Germinal center (tissue), 1 donor: ENCODE data around the gene GZF1.
A peak's percentile ranks its signal among the peaks of the same experiment; 100 is the strongest.

Experiments
- DNase-seq: peaks from one replicate; pipeline ENCODE4 v3.0.0; 2012; ENCODE audit warnings: mixed read lengths, low spot score

Gene GZF1

DNA sequence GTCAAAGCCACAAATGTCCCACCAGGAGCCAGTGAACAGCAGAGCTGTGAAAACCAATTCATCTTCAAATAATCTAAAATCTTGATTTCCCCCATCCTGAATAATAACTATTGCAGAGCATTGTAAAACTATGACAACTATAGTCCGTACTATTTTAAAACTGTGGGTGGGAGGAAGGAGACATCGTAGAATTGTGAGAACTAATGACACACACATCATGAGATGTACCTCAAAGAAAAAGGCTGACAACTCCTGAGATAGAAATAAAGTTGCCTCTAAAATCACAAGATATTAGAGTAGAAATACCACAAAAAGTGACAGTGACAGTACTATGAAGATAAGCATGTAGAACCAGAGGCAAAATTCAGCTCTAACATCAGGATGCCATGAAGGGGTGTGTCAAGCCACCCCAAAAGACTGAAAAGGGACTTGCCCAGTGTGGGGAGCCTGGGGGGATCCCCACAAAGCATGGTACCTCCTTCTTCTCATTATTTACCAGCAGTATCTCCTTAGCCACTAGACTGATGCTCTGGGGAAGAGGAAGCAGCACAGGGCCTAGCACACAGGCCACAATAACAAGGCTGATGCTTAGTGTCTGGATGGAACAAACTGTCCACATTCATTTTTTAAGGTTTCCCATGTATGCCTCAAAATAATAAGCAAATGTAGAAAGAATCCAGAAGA, 45.9 kb downstream of the GZF1 start:
- DNase-seq, result no peak

DNA sequence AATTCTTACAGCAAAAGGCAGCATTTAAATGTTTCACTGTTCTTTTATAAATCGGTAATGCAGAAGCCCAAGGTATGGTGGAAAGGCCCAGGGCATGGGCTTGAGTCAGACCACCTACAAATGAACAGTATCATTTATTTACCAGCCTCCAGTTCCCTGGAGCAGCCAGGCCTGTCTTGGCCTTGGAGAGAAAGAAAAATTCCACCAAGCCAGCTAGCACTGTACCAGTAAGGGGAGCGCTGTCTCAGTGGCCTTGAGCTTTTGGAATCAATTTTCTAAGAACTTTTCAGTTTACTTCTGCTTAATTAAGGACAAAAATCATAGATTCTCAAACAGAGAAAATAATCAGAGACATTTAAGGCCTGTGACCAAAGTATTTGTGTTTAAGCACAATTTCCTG, 47.0 kb downstream of the GZF1 start:
- no peak for DNase-seq

DNA sequence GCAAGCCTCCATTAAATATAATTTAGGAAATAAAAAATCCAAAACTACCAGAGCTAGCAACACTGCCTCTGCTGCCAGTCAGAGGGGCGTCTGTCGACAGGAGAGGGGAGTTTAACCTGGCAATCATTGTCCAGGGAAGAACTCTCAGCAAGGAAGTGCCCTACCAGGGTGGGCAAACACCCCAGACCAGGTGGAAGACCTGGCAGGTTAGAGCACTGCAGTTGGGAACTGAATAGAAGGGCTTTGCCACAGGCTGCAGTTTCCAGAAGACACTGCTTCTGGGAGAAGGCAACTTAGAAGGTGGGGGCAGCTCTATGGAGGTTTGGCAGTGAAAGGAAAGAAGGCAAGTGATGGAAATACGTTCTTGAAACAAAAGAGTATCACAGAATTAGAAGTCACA, 47.8 kb downstream of the GZF1 start:
- DNase-seq, result no peak

DNA sequence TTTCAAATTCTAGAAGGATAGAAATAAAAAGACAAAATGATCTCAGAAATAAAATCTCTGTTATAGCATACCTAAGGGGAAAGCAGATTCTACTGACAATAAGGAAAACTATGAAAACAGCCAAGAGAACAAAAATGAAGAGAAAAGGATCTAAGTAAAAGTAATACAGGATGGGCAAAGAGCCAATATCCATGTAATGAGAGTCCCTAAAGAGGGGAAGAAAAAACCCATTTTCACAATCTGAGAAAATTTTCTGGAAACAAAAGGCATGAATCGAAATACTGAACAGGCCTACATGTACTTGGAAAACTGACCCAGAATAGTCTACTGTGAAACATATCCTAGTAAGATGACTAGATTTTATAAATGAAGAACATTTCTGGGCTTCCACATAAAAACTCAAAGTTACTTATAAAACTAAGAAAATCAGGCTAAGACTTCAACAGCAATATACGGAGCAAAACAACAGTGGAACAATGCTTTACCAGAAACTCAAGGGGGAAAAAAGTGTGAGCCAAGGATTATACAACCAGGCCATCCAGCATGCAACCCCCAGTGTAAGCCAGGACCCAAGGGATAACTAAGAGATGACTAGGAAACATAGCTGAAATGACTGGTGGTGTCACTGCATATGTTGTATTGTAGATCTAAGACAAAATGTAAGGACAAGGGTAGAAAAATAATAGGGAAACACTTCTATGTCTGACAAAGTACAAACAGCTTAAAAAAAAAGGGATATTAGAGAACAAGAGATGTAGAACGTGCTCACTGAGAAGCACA, 49.1 kb downstream of the GZF1 start:
- DNase-seq, result no peak

DNA sequence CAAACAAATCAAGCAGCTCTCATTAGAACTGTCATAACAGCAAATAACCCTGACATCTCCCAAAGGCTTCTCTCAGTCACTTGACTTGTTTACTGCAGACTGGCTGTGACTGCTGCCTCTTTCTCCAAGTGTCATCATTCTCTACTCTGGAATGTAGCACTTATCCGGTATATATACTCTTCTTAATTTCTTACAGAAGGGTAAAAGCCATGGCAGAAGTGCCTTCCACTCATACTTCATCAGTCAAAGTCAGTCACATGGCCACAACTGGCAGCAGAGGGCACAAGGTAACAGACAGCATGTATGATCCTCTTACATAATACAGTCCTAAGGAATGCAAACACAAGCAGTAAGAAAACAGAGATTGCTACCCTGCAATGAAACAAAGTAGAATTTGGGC, 50.0 kb downstream of the GZF1 start:
- DNase-seq, result no peak

DNA sequence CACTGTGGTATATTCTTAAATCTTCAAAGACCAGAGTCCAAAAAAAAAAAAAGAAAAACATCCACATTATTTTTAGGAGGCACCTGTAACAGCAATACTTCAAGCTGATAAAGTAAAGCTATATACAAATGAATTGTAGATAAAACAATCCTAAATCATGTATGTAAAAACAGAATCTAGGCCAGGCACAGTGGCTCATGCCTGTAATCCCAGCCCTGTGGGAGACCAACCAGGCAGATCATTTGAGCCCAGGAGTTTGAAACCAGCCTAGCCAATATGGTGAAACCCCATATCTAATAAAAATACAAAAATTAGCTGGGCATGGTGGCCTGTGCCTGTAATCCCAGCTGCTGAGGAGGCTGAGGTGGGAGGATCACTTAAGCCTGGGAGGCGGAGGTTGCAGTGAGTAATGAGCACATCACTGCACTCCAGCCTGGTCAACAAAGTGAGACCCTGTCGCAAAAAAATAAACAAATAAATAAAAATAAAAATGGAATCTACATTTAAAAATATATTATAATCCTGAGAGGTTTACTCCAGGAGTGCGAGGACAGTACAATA, 52.0 kb downstream of the GZF1 start:
- DNase-seq, result no peak

DNA sequence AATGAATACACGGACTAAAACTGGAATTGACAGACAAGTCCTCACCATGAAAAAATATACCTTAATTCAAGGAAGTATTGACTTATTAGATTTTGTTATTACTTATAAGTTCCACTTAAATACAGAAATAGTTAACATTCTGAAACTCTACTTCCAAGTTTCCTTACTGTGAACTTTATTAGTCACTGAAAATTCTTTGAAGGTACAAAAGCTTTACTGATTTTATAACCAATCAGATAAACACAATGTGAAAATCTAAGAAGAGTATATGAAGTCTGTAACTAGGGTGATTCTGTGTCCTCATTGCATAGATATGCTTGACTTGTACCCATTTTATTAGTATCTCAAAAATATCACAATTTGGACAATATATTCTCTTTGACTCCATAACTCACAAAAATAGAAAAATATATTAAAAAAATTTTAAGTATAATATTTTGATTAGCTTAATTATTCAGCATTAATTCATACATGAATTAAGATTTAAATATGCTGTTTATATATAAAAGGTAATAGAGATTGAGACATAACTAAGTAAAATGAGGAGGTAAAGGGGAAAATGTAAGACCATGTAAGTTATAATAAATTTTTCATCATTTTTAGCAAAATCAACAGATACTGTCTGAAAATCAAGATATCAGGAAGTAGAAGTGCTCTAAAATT, 52.7 kb downstream of the GZF1 start:
- DNase-seq, result no peak

DNA sequence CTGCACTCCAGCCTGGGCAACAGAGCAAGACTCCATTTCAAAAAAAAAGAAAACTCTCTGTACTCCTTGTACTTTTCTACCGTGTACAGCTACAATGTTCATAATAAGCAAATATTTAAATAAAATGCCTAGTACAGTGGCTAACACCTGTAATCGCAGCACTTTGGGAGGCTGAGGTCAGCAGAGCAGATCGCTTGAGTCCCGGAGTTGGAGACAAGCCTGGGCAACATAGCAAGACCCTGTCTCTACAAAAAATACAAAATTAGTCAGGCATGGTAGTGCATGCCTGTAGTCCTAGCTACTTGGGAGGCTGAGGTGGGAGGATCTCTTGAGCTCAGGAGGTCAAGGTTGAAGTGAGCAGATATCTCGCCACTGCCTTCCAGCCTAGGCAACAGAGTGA, 53.6 kb downstream of the GZF1 start:
- DNase-seq, result no peak

DNA sequence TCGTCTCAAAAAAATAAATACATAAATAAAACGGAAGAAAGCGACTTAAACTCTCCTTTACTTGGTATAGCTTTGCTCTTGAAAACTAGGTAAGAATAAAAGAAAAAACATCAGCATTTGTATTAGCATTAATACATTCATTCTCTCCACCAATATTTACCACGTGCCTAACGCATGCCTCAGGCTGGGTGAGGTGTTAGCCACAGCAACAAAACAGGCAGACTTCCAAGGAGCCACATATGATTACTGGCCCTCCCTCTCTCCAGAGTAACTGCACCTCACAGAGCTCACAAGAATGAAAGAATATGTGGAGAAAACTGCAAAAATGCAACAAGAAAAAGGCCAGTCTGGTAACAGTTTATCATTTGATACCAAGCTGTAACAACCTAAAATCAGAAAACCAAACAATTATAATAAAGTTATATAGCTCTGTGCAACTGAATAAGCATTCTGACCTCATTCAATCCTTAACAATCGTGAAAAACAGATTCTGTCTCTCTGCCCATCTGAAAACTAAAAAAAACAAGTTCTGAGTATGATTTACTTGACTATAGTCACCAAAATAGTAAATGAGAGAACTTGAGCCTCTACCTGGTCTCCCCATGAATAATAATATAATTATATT, 54.1 kb downstream of the GZF1 start:
- DNase-seq, result no peak

DNA sequence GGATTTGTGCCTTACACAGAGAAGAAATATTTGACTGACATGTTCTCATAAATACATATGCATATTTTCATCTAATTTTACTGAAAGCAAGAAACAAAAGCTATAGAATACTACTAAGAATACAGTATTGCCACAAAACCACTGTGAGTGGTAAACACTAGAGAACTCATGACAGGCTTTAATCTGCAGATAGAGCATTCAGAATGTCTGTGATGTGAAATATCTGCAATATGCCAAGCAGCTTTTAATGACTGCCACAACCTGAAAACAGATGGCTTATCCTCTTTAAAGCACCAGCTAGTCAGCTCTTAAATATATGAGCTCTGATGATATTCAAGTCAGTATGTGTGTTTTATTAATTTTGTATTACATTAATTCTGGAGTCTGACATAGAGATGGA, 55.9 kb downstream of the GZF1 start:
- DNase-seq, result no peak

DNA sequence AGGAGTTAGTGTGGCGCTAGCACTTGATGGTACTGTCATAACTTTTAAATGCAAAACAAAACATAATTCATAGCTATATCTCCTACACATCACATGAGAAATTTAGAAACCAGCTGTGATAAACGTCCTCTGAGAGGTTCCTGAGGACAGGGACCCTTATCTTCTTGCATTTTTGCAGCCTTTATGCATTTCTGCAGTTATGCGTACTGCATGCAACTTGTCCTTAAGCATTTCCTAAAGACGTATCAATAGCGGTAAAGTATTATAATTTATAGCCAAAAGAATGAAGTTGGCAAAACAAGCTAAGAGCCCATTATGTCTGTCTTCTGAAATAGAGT, 57.6 kb downstream of the GZF1 start:
- DNase-seq, result no peak

DNA sequence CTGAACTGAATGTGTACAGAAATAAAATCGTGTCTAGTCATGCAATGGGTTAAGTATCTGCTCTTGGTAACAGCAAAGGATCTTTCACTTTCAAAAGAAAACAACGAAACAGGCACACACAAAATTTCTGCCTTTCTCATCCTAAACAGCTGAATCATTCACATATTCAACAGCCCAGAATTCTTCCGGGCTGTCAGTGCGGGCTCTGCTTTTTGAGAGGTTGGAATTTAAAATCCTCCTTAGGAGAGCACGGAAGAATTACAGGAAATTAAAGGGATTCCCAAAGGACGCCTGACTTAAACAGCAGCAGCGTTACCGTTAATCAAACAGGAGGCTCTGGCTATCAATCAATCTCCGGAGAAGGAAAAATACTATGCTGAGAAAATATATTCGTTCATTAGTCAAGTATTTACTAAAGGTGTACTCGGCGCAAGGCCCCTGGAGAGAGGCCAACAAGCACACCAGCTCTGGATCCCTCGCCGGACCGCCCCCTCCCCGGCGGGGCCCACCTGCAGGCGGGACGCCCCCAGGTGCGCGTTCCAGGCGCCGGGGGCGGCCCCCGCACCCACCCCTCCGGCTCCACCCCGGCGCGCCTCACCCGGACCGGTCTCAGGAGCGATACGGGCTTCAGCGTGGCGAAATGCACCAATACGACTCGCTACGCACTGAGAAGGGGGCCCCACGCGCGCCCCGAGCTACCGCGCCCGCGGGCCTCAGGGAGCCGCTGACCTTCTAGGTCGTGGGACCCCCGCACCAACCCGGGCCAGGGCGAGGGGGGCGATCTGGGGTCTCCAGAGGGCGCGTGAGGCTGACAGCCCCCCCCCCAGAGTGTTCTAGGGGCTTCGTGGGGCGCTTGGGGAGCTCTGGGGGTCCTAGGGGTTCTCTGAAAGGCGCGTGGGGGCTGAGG, 58.3 kb downstream of the GZF1 start:
- DNase-seq, result peak; percentile 50

DNA sequence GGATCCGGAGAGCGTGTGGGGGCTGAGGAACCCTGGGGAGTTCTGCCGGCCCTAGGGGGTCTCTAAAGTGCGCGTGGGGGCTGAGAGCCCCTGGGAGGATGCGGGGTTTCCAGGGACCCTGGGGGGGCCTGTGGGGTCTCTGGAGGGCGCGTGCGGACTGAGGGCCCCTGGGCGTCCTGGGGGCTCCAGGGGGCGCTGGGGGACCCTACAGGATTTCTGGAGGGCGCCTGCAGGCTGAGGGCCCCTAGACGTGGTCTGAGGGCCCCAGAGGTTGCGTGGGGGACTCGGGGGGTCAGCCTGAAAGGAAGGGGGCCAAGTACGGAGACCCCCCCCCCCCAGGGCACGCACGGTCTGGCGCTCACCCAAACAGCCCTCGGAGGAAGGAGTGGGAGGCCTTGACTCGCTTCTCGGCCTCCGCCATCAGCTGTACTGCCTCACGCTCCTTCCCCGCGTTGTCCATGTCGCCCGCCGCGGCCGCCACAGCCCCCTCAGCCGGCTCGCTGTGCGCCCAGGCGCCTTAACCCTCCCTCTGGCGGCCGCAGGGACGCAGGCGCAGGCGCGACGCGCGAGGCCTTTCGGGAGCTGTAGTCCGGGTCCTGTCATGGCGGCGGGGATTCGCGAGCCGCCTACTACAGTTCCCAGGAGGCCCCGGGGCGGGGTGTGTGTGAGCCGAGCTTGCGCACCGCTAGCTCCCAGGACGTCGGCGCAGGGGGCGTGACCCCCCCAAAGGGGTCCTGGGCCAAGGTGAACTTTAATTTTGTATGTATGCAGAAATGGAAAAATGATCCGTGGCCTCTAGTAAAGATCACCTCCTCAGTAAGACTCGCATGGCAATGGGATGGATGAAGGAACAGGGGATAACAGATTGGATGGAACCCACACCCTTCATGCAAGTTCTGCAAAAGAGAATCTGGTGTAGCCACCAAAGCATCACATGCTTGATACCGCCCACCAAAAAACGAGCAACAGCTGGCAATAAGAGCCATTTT, 59.3 kb downstream of the GZF1 start, which contains the start of gene NAPB:
TSS of gene NAPB (minus strand) at position 546 of the 989 bp plus-strand sequence. CDS start at position 460, 86 bp downstream.
- DNase-seq, result peak; percentile 92
